MCF 10A (cell line): Measurements from ENCODE around the gene PLAGL1. TPM values are rescaled to one million over a fixed set of nuclear protein-coding genes. Genes with fewer than 3 reads are reported as not detected.

Experiments
- BruUV-seq: library from RNA; stranded (reverse); fragments of 400-500 nt; replicated peaks from 2 replicates; lab custom pipeline; 2021; lab: Mats Ljungman, UMichigan
- CTCF ChIA-PET: fragments of 300-600 bp; sonication (Branson Sonifier 250); formaldehyde crosslinking; extraction: SDS; loops from one replicate; lab custom pipeline; 2021; ENCODE audit warnings: antibody characterized with exemption, inconsistent platforms; lab: Yijun Ruan, JAX
- POLR2A ChIA-PET: fragments of 300-600, 350-650 bp; sonication (Branson Sonifier 250); formaldehyde crosslinking; extraction: SDS; loops from one replicate; lab custom pipeline; 2020; ENCODE audit warnings: antibody characterized with exemption, inconsistent platforms; lab: Yijun Ruan, JAX
- DNase-seq: peaks from one replicate; pipeline ENCODE4 v3.0.0-alpha.2; 2018; ENCODE audit not compliant: unreplicated experiment
- H3K27ac Mint-ChIP-seq: one replicate; pipeline ENCODE4 v1.8.0; 2022; ENCODE audit warnings: mild to moderate bottlenecking, low read depth, mixed read lengths; ENCODE audit not compliant: unreplicated experiment
- H3K27me3 Mint-ChIP-seq: one replicate; pipeline ENCODE4 v1.8.0; 2022; ENCODE audit warnings: mixed read lengths; ENCODE audit not compliant: insufficient read depth, unreplicated experiment
- H3K36me3 Mint-ChIP-seq: one replicate; pipeline ENCODE4 v1.8.0; 2022; ENCODE audit warnings: mild to moderate bottlenecking, moderate library complexity, mixed read lengths; ENCODE audit not compliant: insufficient read depth, unreplicated experiment
- H3K4me1 Mint-ChIP-seq: one replicate; pipeline ENCODE4 v1.8.0; 2022; ENCODE audit warnings: mixed read lengths; ENCODE audit not compliant: insufficient read depth, unreplicated experiment
- H3K4me3 Mint-ChIP-seq: one replicate; pipeline ENCODE4 v1.8.0; 2022; ENCODE audit warnings: mild to moderate bottlenecking, moderate library complexity, mixed read lengths; ENCODE audit not compliant: unreplicated experiment
- H3K9me3 Mint-ChIP-seq: one replicate; pipeline ENCODE4 v1.8.0; 2022; ENCODE audit warnings: mixed read lengths; ENCODE audit not compliant: unreplicated experiment
- intact Hi-C: fragments of 100-400 bp; cut with micrococcal nuclease; formaldehyde crosslinking; loops from 2 replicates; pipeline ENCODE4 v1.14.1; 2022
- total RNA-seq: library from RNA; stranded (reverse); gene quantifications from 2 replicates; pipeline ENCODE4 v1.2.3, GENCODE V29; 2022
- TF ChIP-seq, protein P1 (sequence below): fragments of 200-600 bp; IDR thresholded peaks from one replicate; pipeline ENCODE4 v1.8.0; 2022; ENCODE audit warnings: antibody characterized with exemption, mild to moderate bottlenecking; ENCODE audit not compliant: unreplicated experiment

Gene PLAGL1
- total RNA-seq, 1 experiment from 2014 or later = 52.1 TPM

DNA sequence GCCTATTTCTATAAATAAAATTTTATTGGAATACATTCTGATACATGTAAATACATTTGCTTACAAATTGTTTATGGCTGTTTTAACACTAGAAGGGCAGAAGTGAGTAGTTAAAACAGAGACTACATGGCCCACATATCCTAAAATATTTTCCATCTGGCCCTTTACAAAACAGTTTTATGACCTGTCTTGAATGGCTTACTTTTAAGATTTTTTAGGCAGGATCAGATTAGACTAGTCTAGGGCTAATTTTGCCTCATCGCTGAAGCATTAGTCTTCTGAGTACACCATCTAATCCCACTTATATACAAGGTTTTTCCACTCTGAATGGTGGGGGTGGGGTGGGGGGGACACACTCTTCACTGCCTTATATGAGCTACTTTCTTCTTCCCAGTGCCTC lies 27.1 kb downstream of the PLAGL1 start:
- Mint-ChIP-seq H3K4me1 (no peaks in the 10 kb centered on the region), H3K27ac (no peak overlapping the region), H3K9me3 (no peaks in the 10 kb centered on the region), H3K36me3 (no peaks in the 10 kb centered on the region), H3K4me3 (no peak overlapping the region), H3K27me3 (no peaks in the 10 kb centered on the region)
- DNase-seq = no peak
- BruUV-seq = no TSS peak
- ChIA-PET POLR2A (interaction anchor here (1.4 kb wide), 1 partner anchor 28 kb away, joined by 3 read pairs; the partner anchor contains the start of gene PLAGL1), CTCF (interaction anchor here (1.3 kb wide), 1 partner anchor 41 kb away, joined by 4 read pairs; no protein-coding TSS in a partner anchor)
- TF ChIP-seq, protein P1, sequence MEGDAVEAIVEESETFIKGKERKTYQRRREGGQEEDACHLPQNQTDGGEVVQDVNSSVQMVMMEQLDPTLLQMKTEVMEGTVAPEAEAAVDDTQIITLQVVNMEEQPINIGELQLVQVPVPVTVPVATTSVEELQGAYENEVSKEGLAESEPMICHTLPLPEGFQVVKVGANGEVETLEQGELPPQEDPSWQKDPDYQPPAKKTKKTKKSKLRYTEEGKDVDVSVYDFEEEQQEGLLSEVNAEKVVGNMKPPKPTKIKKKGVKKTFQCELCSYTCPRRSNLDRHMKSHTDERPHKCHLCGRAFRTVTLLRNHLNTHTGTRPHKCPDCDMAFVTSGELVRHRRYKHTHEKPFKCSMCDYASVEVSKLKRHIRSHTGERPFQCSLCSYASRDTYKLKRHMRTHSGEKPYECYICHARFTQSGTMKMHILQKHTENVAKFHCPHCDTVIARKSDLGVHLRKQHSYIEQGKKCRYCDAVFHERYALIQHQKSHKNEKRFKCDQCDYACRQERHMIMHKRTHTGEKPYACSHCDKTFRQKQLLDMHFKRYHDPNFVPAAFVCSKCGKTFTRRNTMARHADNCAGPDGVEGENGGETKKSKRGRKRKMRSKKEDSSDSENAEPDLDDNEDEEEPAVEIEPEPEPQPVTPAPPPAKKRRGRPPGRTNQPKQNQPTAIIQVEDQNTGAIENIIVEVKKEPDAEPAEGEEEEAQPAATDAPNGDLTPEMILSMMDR = no peak
- intact Hi-C loops = no loop called here

DNA sequence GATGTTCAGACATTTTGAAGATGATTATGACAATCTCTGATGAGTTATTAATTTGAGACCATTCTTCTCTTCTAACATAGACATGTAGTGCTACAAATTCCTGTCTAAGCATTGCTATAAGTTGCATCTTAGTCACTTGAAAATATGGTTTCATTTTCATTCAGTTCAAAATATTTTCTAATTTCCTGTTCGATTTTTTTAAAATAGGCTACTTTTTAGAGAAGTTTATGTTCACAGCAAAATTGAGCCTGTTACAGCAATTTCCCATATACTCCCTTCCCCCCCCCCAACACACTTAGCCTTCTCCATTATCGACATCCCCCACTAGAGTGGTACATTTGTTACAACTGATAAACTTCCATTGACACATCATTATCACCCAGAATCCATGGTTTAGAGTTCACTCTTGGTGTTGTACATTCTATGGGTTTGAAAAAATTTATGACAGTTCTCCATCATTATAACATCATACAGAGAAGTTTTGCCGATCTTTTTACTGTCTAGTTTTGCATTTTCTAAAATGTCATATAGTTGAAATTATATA lies 31.2 kb downstream of the PLAGL1 start:
- ChIA-PET CTCF (no interaction called here), POLR2A (no interaction called here)

DNA sequence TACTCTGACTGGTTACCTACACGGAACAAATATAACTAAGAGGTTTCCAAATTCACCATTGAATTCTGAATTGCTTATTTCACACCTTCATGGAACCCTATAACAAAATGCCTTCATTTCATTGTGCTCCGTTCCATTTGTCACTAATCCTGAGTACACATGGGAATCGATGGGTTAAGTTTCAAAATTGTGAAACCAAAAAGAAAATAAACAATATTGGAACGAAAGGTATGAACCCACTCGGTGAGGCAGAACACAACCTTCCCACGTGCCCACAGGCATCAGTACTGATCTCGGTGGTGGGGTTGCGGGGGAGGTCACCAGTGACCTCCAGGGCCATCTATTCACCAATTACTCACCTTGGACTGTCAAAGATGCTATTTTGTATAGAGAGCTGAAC lies 34.0 kb downstream of the PLAGL1 start:
- DNase-seq = no peak
- H3K27me3 Mint-ChIP-seq = no peaks in the 10 kb centered on the region
- TF ChIP-seq, protein P1 = no peak
- H3K36me3 Mint-ChIP-seq = no peaks in the 10 kb centered on the region
- H3K4me3 Mint-ChIP-seq = no peak overlapping the region
- no peak overlapping the region for H3K27ac Mint-ChIP-seq
- CTCF ChIA-PET = interaction anchor here (1.3 kb wide), 1 partner anchor 38 kb away, joined by 3 read pairs; no protein-coding TSS in a partner anchor
- H3K9me3 Mint-ChIP-seq = no peaks in the 10 kb centered on the region
- intact Hi-C loops = no loop called here
- no peaks in the 10 kb centered on the region for H3K4me1 Mint-ChIP-seq
- POLR2A ChIA-PET = no interaction called here
- no TSS peak for BruUV-seq

More for the DNA sequence above, 31.2 kb downstream of the PLAGL1 start:
- DNase-seq = no peak
- no TSS peak for BruUV-seq
- Mint-ChIP-seq H3K4me3 (no peak overlapping the region), H3K4me1 (no peaks in the 10 kb centered on the region), H3K27me3 (no peaks in the 10 kb centered on the region), H3K9me3 (no peaks in the 10 kb centered on the region), H3K36me3 (no peaks in the 10 kb centered on the region), H3K27ac (no peak overlapping the region)
- intact Hi-C loops = no loop called here
- TF ChIP-seq, protein P1 = no peak

DNA sequence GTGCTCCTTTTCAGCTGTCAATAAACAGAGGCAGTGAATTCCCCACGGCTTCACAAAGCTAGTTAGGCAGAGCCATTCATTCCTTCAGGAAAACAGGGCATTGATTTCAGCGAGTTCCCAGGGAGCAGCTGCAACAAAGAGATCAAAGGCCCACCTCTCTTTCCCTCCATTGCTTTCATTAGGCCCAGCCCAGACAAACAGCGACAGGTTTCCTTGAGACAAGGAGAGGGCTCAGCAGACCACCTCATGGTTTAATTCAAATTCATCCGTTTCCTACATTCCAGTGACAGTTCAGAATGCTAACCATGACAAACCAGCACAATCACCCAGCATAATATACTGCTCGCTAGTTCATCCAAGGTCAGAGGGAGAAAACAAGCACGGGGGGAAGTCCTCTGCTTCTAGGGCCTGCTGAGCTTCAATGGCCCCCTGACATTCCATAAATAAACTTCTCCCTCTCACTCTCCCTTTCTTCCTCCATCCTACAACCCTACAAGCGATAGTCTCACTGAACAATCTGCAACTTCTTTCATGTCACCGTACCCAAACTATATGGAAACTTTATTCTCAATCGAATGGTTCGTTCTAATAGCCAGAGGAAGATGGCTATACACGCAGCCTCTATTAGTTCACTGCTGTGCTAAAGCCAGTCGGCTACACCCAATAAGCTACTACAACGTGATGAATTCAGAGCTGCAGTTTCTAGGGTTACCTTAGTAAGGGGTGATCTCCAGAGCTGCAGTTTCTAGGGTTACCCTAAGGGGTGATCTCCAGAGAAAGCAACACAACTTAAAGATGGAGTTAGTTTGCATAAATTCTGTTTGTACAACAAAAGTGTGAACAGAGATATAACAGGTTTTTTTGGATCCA lies 34.7 kb downstream of the PLAGL1 start:
- no peaks in the 10 kb centered on the region for H3K36me3 Mint-ChIP-seq
- no peaks in the 10 kb centered on the region for H3K9me3 Mint-ChIP-seq
- no TSS peak for BruUV-seq
- intact Hi-C loops = no loop called here
- ChIA-PET POLR2A (no interaction called here), CTCF (interaction anchor here (0.6 to 1.3 kb wide), 3 partner anchors 33 to 134 kb away, joined by 3 to 5 read pairs (median 3); no protein-coding TSS in a partner anchor)
- no peak overlapping the region for H3K4me3 Mint-ChIP-seq
- H3K27me3 Mint-ChIP-seq = no peaks in the 10 kb centered on the region
- TF ChIP-seq, protein P1 = no peak
- H3K27ac Mint-ChIP-seq = no peak overlapping the region
- no peak for DNase-seq
- no peaks in the 10 kb centered on the region for H3K4me1 Mint-ChIP-seq
